Activated CD8-positive, alpha-beta T cell treated with anti-CD3 and anti-CD28 coated beads, Interleukin-2, amount 10 ng/mL, durations not matched to agents 7 days and 5 days (primary cell): Measurements from ENCODE around the gene TJAP1. TPM values are rescaled to one million over a fixed set of nuclear protein-coding genes. Genes with fewer than 3 reads are reported as not detected.

Experiments
- ATAC-seq: fragments of 150-1000 bp; cut with Tn5 transposase; one replicate; pipeline ENCODE4 v1.10.0; 2021; ENCODE audit warnings: moderate library complexity
- CTCF ChIA-PET: fragments of 350-600 bp; sonication (Branson Sonifier 250); formaldehyde crosslinking; loops from one replicate; lab custom pipeline; 2021; ENCODE audit warnings: antibody characterized with exemption; lab: Charles Lee
- POLR2A ChIA-PET: fragments of 350-600 bp; sonication (Branson Sonifier 250); formaldehyde crosslinking; loops from one replicate; lab custom pipeline; 2021; ENCODE audit warnings: antibody characterized with exemption; lab: Charles Lee
- DNase-seq: peaks from one replicate; pipeline ENCODE4 v3.0.0-alpha.2; 2020
- H3K27ac Mint-ChIP-seq: one replicate; pipeline ENCODE4 v1.8.0; 2021; ENCODE audit warnings: mild to moderate bottlenecking, mixed read lengths
- H3K27me3 Mint-ChIP-seq: one replicate; pipeline ENCODE4 v1.8.0; 2021; ENCODE audit warnings: low read depth, mixed read lengths
- H3K36me3 Mint-ChIP-seq: one replicate; pipeline ENCODE4 v1.8.0; 2021; ENCODE audit warnings: low read depth, mixed read lengths
- H3K4me1 Mint-ChIP-seq: one replicate; pipeline ENCODE4 v1.8.0; 2021; ENCODE audit warnings: low read depth, mixed read lengths
- H3K4me3 Mint-ChIP-seq: one replicate; pipeline ENCODE4 v1.8.0; 2021; ENCODE audit warnings: mild to moderate bottlenecking, mixed read lengths
- H3K9me3 Mint-ChIP-seq: one replicate; pipeline ENCODE4 v1.8.0; 2022; ENCODE audit warnings: mixed read lengths; ENCODE audit not compliant: insufficient read depth
- total RNA-seq, 2 experiments: library from RNA; stranded (reverse); gene quantifications; one replicate each; pipeline ENCODE4 v1.2.3, GENCODE V29; 2021

TJAP1 gene
- total RNA-seq, 2 experiments from 2014 or later, result 34.7 to 35.5 TPM

- Mint-ChIP-seq H3K27ac (no peak overlapping the region), H3K4me3 (no peak overlapping the region), H3K36me3 (peaks cover 20% of the 10 kb centered on the region), H3K4me1 (no peaks in the 10 kb centered on the region), H3K27me3 (no peaks in the 10 kb centered on the region), H3K9me3 (no peaks in the 10 kb centered on the region)
- POLR2A ChIA-PET, result interaction anchor here (0.9 kb wide), 1 partner anchor 70 kb away, joined by 3 read pairs; no protein-coding TSS in a partner anchor
- DNase-seq, result no peak
- CTCF ChIA-PET, result interaction anchor here (1.0 to 2.2 kb wide), 2 partner anchors 69 to 295 kb away, joined by 3 to 6 read pairs; no protein-coding TSS in a partner anchor
- no peak for ATAC-seq
Measured at GRCh38 chr6:43437700-43438099, 39.7 kb upstream of the TJAP1 start.

- ATAC-seq (no peak), DNase-seq (no peak)
- Mint-ChIP-seq H3K36me3 (peaks cover 21% of the 10 kb centered on the region), H3K4me3 (no peak overlapping the region), H3K27ac (no peak overlapping the region), H3K9me3 (no peaks in the 10 kb centered on the region), H3K27me3 (no peaks in the 10 kb centered on the region), H3K4me1 (no peaks in the 10 kb centered on the region)
- POLR2A ChIA-PET, result no interaction called here
- CTCF ChIA-PET, result no interaction called here
Measured at GRCh38 chr6:43442935-43443334, 34.4 kb upstream of the TJAP1 start.

GRCh38 chr6:43444036-43444435 is 33.3 kb upstream of the TJAP1 start:
- no peaks in the 10 kb centered on the region for H3K4me1 Mint-ChIP-seq
- ATAC-seq (no peak), DNase-seq (no peak)
- POLR2A ChIA-PET, result interaction anchor here (0.6 kb wide), 1 partner anchor 17 kb away, joined by 3 read pairs; the partner anchor contains the start of gene ABCC10
- CTCF ChIA-PET, result no interaction called here
- H3K27me3 Mint-ChIP-seq, result no peaks in the 10 kb centered on the region
- no peak overlapping the region for H3K27ac Mint-ChIP-seq
- H3K36me3 Mint-ChIP-seq, result peaks cover 21% of the 10 kb centered on the region
- no peak overlapping the region for H3K4me3 Mint-ChIP-seq
- H3K9me3 Mint-ChIP-seq, result no peaks in the 10 kb centered on the region

GRCh38 chr6:43444582-43444981 is 32.8 kb upstream of the TJAP1 start:
- ChIA-PET POLR2A (interaction anchor here (0.6 kb wide), 1 partner anchor 17 kb away, joined by 3 read pairs; the partner anchor contains the start of gene ABCC10), CTCF (no interaction called here)
- Mint-ChIP-seq H3K36me3 (peaks cover 23% of the 10 kb centered on the region), H3K9me3 (no peaks in the 10 kb centered on the region), H3K4me1 (no peaks in the 10 kb centered on the region), H3K27ac (no peak overlapping the region), H3K27me3 (no peaks in the 10 kb centered on the region), H3K4me3 (no peak overlapping the region)
- ATAC-seq (no peak), DNase-seq (no peak)

GRCh38 chr6:43445576-43445975 is 31.8 kb upstream of the TJAP1 start:
- ATAC-seq (no peak), DNase-seq (no peak)
- H3K27me3 Mint-ChIP-seq, result no peaks in the 10 kb centered on the region
- ChIA-PET CTCF (interaction anchor here (1.1 kb wide), 1 partner anchor 87 kb away, joined by 3 read pairs; no protein-coding TSS in a partner anchor), POLR2A (no interaction called here)
- no peaks in the 10 kb centered on the region for H3K9me3 Mint-ChIP-seq
- no peak overlapping the region for H3K4me3 Mint-ChIP-seq
- no peaks in the 10 kb centered on the region for H3K4me1 Mint-ChIP-seq
- H3K27ac Mint-ChIP-seq, result no peak overlapping the region
- H3K36me3 Mint-ChIP-seq, result peaks cover 22% of the 10 kb centered on the region

- Mint-ChIP-seq H3K9me3 (no peaks in the 10 kb centered on the region), H3K36me3 (peaks cover 27% of the 10 kb centered on the region), H3K27me3 (no peaks in the 10 kb centered on the region), H3K4me3 (no peak overlapping the region), H3K27ac (no peak overlapping the region), H3K4me1 (no peaks in the 10 kb centered on the region)
- ATAC-seq (no peak), DNase-seq (no peak)
- POLR2A ChIA-PET, result interaction anchor here (2.1 kb wide), 1 partner anchor 30 kb away, joined by 7 read pairs; the partner anchor contains the start of gene TJAP1
- CTCF ChIA-PET, result interaction anchor here (1.2 kb wide), 1 partner anchor 34 kb away, joined by 3 read pairs; no protein-coding TSS in a partner anchor
Measured at GRCh38 chr6:43447604-43448003, 29.8 kb upstream of the TJAP1 start.

- H3K4me3 Mint-ChIP-seq, result no peak overlapping the region
- H3K9me3 Mint-ChIP-seq, result no peaks in the 10 kb centered on the region
- no peak for DNase-seq
- H3K4me1 Mint-ChIP-seq, result no peaks in the 10 kb centered on the region
- CTCF ChIA-PET, result no interaction called here
- H3K27ac Mint-ChIP-seq, result no peak overlapping the region
- H3K36me3 Mint-ChIP-seq, result peaks cover 28% of the 10 kb centered on the region
- peaks cover 2% of the 10 kb centered on the region for H3K27me3 Mint-ChIP-seq
- ATAC-seq, result no peak
- POLR2A ChIA-PET, result interaction anchor here (2.1 kb wide), 1 partner anchor 29 kb away, joined by 7 read pairs; the partner anchor contains the start of gene TJAP1
Measured at GRCh38 chr6:43448916-43449315, 28.5 kb upstream of the TJAP1 start.

GRCh38 chr6:43450699-43451131 is 26.7 kb upstream of the TJAP1 start:
- DNase-seq (no peak), ATAC-seq (no peak)
- H3K4me1 Mint-ChIP-seq, result peaks cover 10% of the 10 kb centered on the region
- ChIA-PET CTCF (no interaction called here), POLR2A (no interaction called here)
- no peaks in the 10 kb centered on the region for H3K9me3 Mint-ChIP-seq
- no peak overlapping the region for H3K4me3 Mint-ChIP-seq
- peaks cover 10% of the 10 kb centered on the region for H3K27me3 Mint-ChIP-seq
- peaks cover 27% of the 10 kb centered on the region for H3K36me3 Mint-ChIP-seq
- no peak overlapping the region for H3K27ac Mint-ChIP-seq

GRCh38 chr6:43451348-43451747 is 26.0 kb upstream of the TJAP1 start:
- peaks cover 16% of the 10 kb centered on the region for H3K27me3 Mint-ChIP-seq
- CTCF ChIA-PET, result no interaction called here
- peaks cover 15% of the 10 kb centered on the region for H3K4me1 Mint-ChIP-seq
- no peaks in the 10 kb centered on the region for H3K9me3 Mint-ChIP-seq
- ATAC-seq, result no peak
- no peak overlapping the region for H3K27ac Mint-ChIP-seq
- POLR2A ChIA-PET, result no interaction called here
- H3K4me3 Mint-ChIP-seq, result no peak overlapping the region
- no peak for DNase-seq
- peaks cover 27% of the 10 kb centered on the region for H3K36me3 Mint-ChIP-seq

- DNase-seq (no peak), ATAC-seq (no peak)
- ChIA-PET CTCF (interaction anchor here (1.2 kb wide), 1 partner anchor 21 kb away, joined by 3 read pairs; no protein-coding TSS in a partner anchor), POLR2A (no interaction called here)
- Mint-ChIP-seq H3K4me3 (no peak overlapping the region), H3K4me1 (peaks cover 18% of the 10 kb centered on the region), H3K9me3 (no peaks in the 10 kb centered on the region), H3K27me3 (peaks cover 20% of the 10 kb centered on the region), H3K27ac (no peak overlapping the region), H3K36me3 (peaks cover 25% of the 10 kb centered on the region)
Measured at GRCh38 chr6:43451939-43452338, 25.4 kb upstream of the TJAP1 start.

GRCh38 chr6:43452896-43453295 is 24.5 kb upstream of the TJAP1 start:
- ChIA-PET POLR2A (no interaction called here), CTCF (interaction anchor here (1.2 to 2.3 kb wide), 2 partner anchors 22 to 53 kb away, joined by 3 to 11 read pairs; no protein-coding TSS in a partner anchor)
- no peak for ATAC-seq
- H3K27ac Mint-ChIP-seq, result no peak overlapping the region
- peaks cover 21% of the 10 kb centered on the region for H3K36me3 Mint-ChIP-seq
- H3K4me1 Mint-ChIP-seq, result peaks cover 18% of the 10 kb centered on the region
- no peak for DNase-seq
- peaks cover 21% of the 10 kb centered on the region for H3K27me3 Mint-ChIP-seq
- no peaks in the 10 kb centered on the region for H3K9me3 Mint-ChIP-seq
- no peak overlapping the region for H3K4me3 Mint-ChIP-seq

- H3K27me3 Mint-ChIP-seq, result peaks cover 21% of the 10 kb centered on the region
- peaks cover 18% of the 10 kb centered on the region for H3K4me1 Mint-ChIP-seq
- ATAC-seq (no peak), DNase-seq (no peak)
- H3K9me3 Mint-ChIP-seq, result no peaks in the 10 kb centered on the region
- no peak overlapping the region for H3K27ac Mint-ChIP-seq
- POLR2A ChIA-PET, result no interaction called here
- peak overlapping the region; percentile 67 for H3K4me3 Mint-ChIP-seq
- H3K36me3 Mint-ChIP-seq, result peaks cover 21% of the 10 kb centered on the region
- CTCF ChIA-PET, result interaction anchor here (0.6 to 2.3 kb wide), 4 partner anchors 12 to 269 kb away, joined by 3 to 11 read pairs (median 3); no protein-coding TSS in a partner anchor
Measured at GRCh38 chr6:43453831-43454230, 23.5 kb upstream of the TJAP1 start.
